ENCODE measurements around the gene DCAF7. TPM values are rescaled to one million over a fixed set of nuclear protein-coding genes. Genes with fewer than 3 reads are reported as not detected.

The DCAF7 gene
- total RNA-seq, 4 donors from 2014 or later: 29.2 to 42.9 (median 41.9) TPM

DNA sequence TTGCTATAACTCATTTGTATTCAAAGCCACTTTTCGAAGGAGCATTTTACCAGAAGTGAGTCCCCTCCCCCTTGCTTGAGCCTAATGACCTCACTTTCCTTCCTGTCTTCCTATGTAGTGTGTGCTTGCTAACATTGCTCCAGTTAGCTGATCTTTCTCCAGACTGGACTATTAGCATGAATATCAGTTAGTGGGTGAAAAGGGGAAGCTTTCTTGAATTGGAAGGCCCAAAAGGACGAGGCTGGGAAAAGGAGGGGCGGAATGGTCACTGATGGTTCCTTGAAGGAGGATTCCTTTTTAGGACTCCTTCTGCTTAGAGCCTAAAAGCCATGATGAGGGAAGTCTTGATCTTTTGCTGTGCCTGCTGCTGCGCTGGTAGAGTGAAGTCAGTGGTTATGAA is 83.9 kb downstream of the DCAF7 start:
- Histone ChIP-seq H3K27me3 (no peaks in the 10 kb centered on the region), H3K27ac (peak overlapping the region; percentile 16 to 23 (median 20)), H3K4me3 (no peak overlapping the region), H3K4me1 (peaks cover 0 to 48% (median 8%) of the 10 kb centered on the region in 4 donors), H3K36me3 (peaks cover 0 to 9% (median 3%) of the 10 kb centered on the region in 4 donors), H3K9me3 (no peaks in the 10 kb centered on the region)
- WGBS, 2 donors (ENCODE audit: low coverage in 1 of 2): 66 to 86% methylated on average over 4 of the region's 4 CpGs
- TF ChIP-seq CTCF (IDR thresholded peaks at IDR 0.05) (no peak), POLR2A (IDR thresholded peaks at IDR 0.05) (no peak)
- DNase-seq: no peak
- in situ Hi-C loops (cut with MboI; ENCODE audit: low pct_ligation_motif_present in 1 of 4, low pct_unique_long_range_greater_than_20kb in 1 of 4, low sequenced_read_pairs in 3 of 4) (no loop called here), intact Hi-C loops (cut with DNase I; ENCODE audit: low total_unique reads) (no loop called here)

DNA sequence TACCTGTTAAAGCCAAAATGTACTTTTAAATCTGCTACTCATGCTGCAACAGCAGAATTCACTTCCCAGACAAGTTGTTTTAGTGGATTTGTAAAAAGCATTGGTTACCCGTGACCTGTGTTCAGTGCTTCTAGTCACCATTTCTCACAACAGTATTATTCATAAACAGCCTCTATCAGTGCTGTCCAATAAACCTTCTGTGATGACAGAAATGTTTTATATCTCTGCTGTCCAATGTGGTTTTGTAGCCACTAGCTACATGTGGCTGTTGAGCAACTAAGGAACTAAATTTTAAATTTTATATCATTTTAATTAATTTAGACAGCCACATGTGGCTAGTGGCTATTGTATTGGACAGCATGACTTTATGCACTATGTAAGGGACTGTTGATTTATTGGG is 84.5 kb downstream of the DCAF7 start:
- DNase-seq: no peak
- Histone ChIP-seq H3K9me3 (no peaks in the 10 kb centered on the region), H3K27ac (peak overlapping the region; percentile 16 to 23 (median 20)), H3K4me3 (no peak overlapping the region), H3K27me3 (no peaks in the 10 kb centered on the region), H3K4me1 (peaks cover 0 to 43% (median 8%) of the 10 kb centered on the region in 4 donors), H3K36me3 (peaks cover 0 to 9% (median 3%) of the 10 kb centered on the region in 4 donors)
- intact Hi-C loops (cut with DNase I; ENCODE audit: low total_unique reads): no loop called here
- in situ Hi-C loops (cut with MboI; ENCODE audit: low pct_ligation_motif_present in 1 of 4, low pct_unique_long_range_greater_than_20kb in 1 of 4, low sequenced_read_pairs in 3 of 4): no loop called here
- no peak for TF ChIP-seq EP300 (IDR thresholded peaks at IDR 0.05; ENCODE audit: low read depth)
- 82 to 91% methylated on average over 1 of the region's 1 CpG for WGBS, 2 donors (ENCODE audit: low coverage in 1 of 2)

- no peak for TF ChIP-seq EP300 (IDR thresholded peaks at IDR 0.05; ENCODE audit: low read depth)
- TF ChIP-seq POLR2A (IDR thresholded peaks at IDR 0.05): no peak
- TF ChIP-seq CTCF (IDR thresholded peaks at IDR 0.05): no peak
- TF ChIP-seq POLR2AphosphoS5 (IDR thresholded peaks at IDR 0.05): no peak
- in situ Hi-C loops (cut with MboI; ENCODE audit: low pct_ligation_motif_present in 1 of 4, low pct_unique_long_range_greater_than_20kb in 1 of 4, low sequenced_read_pairs in 3 of 4): no loop called here
- intact Hi-C loops (cut with DNase I; ENCODE audit: low total_unique reads): no loop called here
- Histone ChIP-seq H3K4me3 (no peak overlapping the region), H3K27me3 (no peaks in the 10 kb centered on the region), H3K27ac (peak overlapping the region in 3 of 4 donors; percentile 1 to 28 (median 27)), H3K4me1 (peaks cover 0 to 39% (median 8%) of the 10 kb centered on the region in 4 donors), H3K9me3 (no peaks in the 10 kb centered on the region), H3K36me3 (peaks cover 0 to 9% (median 3%) of the 10 kb centered on the region in 4 donors)
- DNase-seq: no peak
- 81 to 83% methylated on average over 2 of the region's 2 CpGs for WGBS, 2 donors (ENCODE audit: low coverage in 1 of 2)
Measured at GRCh38 chr17:63635290-63635689, 85.0 kb downstream of the DCAF7 start.

GRCh38 chr17:63635787-63636186 is 85.5 kb downstream of the DCAF7 start:
- in situ Hi-C loops (cut with MboI; ENCODE audit: low pct_ligation_motif_present in 1 of 4, low pct_unique_long_range_greater_than_20kb in 1 of 4, low sequenced_read_pairs in 3 of 4): no loop called here
- Histone ChIP-seq H3K36me3 (peaks cover 0 to 9% (median 3%) of the 10 kb centered on the region in 4 donors), H3K27ac (peak overlapping the region in 3 of 4 donors; percentile 1 to 28 (median 27)), H3K27me3 (no peaks in the 10 kb centered on the region), H3K4me1 (peaks cover 0 to 34% (median 8%) of the 10 kb centered on the region in 4 donors), H3K9me3 (no peaks in the 10 kb centered on the region), H3K4me3 (no peak overlapping the region)
- intact Hi-C loops (cut with DNase I; ENCODE audit: low total_unique reads): no loop called here
- 82 to 86% methylated on average over 2 of the region's 2 CpGs for WGBS, 2 donors (ENCODE audit: low coverage in 1 of 2)
- no peak for TF ChIP-seq EP300 (IDR thresholded peaks at IDR 0.05; ENCODE audit: low read depth)
- TF ChIP-seq POLR2AphosphoS5 (IDR thresholded peaks at IDR 0.05): no peak
- TF ChIP-seq POLR2A (IDR thresholded peaks at IDR 0.05): no peak
- TF ChIP-seq CTCF (IDR thresholded peaks at IDR 0.05): no peak
- DNase-seq: no peak

- intact Hi-C loops (cut with DNase I; ENCODE audit: low total_unique reads) (no loop called here), in situ Hi-C loops (cut with MboI; ENCODE audit: low pct_ligation_motif_present in 1 of 4, low pct_unique_long_range_greater_than_20kb in 1 of 4, low sequenced_read_pairs in 3 of 4) (no loop called here)
- H3K4me3 ChIP-seq: no peak overlapping the region
- no peaks in the 10 kb centered on the region for H3K27me3 ChIP-seq
- DNase-seq: no peak
- peaks cover 0 to 16% (median 3%) of the 10 kb centered on the region in 4 donors for H3K4me1 ChIP-seq
- no peak overlapping the region for H3K27ac ChIP-seq
- 0 to 28% methylated on average over 1 of the region's 1 CpG for WGBS, 2 donors (ENCODE audit: low coverage in 1 of 2)
- no peaks in the 10 kb centered on the region for H3K9me3 ChIP-seq
- peaks cover 0 to 14% (median 2%) of the 10 kb centered on the region in 4 donors for H3K36me3 ChIP-seq
- TF ChIP-seq CTCF (IDR thresholded peaks at IDR 0.05) (no peak), POLR2A (IDR thresholded peaks at IDR 0.05) (no peak), POLR2AphosphoS5 (IDR thresholded peaks at IDR 0.05) (no peak), EP300 (IDR thresholded peaks at IDR 0.05; ENCODE audit: low read depth) (no peak)
Measured at GRCh38 chr17:63639125-63639524, 88.8 kb downstream of the DCAF7 start.

Data from transverse colon (tissue), 4 donors.